SW 1271 (cell line): Measurements from ENCODE around the gene TMIGD2.
"Not testable (repeated sequence)": the region's sequence is repeated elsewhere in the genome, so short reads cannot be mapped to it uniquely, and the experiment has no call there.

Experiments used
- DNase-seq, 2 experiments: peaks; one replicate each; lab custom pipeline; 2025; lab: John Stamatoyannopoulos, UW

The TMIGD2 gene

DNA sequence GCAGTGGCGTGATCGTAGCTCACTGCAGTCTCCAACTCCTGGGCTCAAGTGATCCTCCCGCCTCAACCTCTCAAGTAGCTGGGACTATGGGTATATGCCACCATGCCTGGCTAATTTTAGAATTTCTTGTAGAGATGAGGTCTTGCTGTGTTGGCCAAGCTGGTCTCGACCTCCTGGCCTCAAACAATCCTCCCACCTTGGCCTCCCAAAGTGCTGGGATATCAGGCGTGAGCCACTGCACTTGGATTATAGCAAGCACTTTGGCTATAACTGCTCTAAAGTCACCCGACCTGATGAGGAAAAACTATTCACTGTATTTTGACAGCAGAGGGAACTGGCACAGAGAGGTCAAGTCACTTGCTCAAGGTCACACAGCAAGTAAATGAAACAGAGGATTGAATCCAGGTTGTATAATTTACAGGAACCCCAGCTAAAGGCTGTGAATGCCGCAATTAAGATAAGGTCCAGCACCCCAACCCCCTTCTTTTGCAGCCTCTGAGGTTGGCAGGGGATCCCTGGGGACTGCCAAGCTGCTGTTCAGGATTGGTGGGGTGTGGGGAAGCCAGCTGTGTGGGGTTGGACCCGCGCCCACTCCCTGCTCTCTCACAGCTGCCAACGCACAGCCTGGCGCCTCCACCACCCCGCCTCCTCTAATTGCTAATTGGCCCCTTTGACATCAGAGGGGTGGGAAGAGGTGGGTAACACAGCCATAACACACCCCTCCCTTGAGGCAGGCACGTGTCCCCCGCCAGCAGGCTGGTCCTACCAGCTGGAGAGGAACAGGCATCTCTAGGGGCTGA, 6.0 kb downstream of the TMIGD2 start:
- DNase-seq = no peak

- no peak for DNase-seq
Measured at GRCh38 chr19:4294389-4294788, 7.8 kb downstream of the TMIGD2 start.

DNA sequence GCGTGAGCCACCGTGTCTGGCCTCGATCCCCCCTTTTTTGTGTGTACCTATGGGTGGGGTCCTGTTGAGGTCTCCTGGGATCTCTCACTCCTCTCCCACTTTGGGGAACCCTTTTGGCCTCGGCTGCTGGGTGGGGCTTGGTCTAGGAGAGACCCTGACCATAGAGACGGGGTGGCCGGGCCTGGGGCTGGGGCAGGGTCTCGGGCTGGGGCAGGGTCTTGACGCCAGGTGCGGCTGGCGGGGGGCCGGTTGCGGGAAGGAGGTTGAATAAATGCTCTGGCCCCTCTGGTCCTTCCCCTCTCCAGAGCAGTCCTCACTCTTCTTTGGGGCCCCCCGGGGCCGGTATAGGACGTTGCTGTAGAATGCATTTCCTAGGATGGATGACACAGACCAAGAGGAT, 9.7 kb downstream of the TMIGD2 start:
- no peak for DNase-seq

DNA sequence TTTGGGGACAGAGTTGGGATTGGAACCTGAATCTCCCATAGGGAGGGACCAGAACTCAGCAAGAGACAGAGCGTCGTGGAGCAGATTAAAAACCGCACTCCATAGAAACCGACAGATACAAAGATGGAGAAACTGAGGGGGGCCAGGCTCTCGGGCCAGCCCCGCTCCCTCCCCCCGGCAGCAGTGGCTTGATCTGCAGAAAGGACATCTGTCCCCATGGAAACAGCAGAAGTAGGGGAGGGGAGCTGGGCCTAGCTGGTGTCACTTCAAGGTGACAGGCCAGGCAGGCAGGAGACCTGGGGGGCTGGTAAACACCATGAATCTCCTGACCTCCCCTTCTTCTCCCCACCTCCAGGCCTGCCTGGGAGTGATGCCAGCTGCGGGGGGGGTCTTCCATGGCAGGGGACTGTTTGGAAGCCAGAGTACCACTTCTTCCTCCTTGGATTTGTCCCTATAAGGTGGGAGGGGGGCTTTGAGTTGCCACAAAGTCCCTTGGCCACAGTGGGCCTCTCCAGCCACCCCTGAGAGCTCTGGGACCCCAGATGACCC, 10.9 kb downstream of the TMIGD2 start:
- no peak for DNase-seq

DNA sequence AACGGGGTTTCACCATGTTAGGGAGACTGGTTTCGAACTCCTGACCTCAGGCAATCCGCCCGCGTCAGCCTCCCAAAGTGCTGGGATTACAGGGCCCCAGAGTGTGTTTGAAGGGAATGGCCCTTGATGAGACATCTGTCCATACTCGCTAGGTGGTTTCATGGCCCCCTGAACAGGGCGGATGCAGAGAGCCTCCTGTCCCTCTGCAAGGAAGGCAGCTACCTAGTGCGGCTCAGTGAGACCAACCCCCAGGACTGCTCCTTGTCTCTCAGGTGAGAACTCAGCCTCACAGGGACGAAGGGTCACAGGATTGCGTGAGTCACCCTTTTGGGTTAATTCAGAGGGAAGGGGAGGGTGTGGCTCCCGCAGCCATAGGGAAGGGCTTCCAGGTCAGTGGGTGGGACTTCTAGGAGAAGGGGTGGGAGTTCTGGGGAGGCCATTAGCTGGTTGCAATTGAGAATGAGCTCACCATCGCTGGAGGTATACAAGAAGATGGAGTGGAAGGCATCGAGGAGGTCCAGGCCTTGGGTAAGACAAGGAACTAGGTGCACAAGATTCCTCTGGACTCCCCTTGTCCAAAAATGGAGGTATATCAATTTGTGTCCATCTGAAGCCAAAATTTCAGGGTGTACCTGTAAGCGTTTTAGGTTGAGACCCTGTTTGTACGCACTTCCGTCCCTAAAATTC, 14.0 kb downstream of the TMIGD2 start:
- no peak for DNase-seq

DNA sequence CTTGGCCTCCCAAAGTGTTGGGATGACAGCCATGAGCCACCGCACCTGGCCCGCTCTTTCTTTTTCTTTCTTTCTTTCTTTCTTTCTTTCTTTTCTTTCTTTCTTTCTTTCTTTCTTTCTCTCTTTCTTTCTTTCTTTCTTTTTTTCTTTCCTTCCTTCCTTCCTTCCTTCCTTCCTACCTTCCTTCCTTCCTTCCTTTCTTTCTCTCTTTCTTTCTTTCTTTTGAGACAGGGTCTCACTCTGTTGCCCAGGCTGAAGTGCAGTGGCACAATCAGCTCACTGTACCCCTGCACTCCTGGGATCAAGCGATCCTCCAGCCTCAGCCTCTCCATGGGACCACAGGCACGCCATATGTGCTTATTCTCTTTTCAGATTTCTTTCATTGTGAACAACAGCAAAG, 16.0 kb downstream of the TMIGD2 start:
- DNase-seq = not testable (repeated sequence)

DNA sequence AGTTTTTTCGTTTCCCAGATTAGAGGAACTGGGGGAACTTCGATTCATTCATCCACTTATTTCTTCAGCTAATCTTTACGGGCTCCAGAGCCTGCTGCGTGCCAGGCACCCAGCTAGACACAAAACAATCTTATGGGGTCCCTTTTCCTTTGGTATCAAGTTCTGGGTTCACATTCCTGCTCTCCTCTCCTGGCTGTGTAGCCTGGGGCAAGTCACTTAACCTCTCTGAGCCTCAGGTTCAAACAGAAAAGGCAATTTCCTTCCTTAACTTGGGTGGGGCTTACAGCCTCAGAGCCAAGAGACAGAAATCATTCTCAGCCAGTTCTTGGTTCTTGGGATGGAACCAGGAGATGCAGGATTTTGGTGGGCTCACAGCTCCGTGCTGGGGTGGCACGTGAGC, 17.2 kb downstream of the TMIGD2 start:
- DNase-seq = no peak

DNA sequence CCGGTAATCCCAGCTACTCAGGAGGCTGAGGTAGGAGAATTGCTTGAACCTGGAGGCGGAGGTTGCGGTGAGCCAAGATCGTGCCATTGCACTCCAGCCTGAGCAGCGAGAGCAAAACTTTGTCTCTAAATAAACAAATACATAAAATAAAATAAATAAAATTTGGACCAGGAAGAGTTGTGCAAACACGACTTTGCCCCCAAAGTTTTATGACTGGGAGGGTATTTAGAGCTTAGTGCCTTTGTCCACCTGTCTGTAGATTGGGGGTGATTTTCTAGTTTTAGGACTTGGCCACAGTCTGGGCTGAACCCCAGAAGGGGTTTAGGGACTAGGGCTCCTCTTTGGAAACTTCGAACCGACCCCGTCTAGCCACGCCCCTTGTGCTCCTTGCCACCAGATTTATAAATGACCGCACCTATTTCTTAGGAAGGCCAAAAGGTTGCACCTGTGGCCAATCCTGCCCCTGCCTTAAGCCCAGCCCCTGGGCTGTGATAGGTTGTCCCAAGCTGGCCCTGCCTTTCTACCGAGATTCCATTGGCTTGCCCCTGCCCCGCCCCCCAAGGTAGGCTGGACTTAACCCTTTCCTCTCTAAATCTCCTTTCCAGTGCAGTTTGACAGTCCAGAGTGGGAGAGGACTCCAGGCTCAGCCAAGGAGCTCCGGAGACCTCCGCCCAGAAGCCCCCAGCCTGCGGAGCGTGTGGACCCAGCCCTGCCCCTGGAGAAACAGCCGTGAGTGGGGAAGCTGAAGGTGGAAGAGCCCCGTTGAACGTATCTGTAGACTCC, 17.8 kb downstream of the TMIGD2 start:
- peak; percentile 18 to 20 for DNase-seq

DNA sequence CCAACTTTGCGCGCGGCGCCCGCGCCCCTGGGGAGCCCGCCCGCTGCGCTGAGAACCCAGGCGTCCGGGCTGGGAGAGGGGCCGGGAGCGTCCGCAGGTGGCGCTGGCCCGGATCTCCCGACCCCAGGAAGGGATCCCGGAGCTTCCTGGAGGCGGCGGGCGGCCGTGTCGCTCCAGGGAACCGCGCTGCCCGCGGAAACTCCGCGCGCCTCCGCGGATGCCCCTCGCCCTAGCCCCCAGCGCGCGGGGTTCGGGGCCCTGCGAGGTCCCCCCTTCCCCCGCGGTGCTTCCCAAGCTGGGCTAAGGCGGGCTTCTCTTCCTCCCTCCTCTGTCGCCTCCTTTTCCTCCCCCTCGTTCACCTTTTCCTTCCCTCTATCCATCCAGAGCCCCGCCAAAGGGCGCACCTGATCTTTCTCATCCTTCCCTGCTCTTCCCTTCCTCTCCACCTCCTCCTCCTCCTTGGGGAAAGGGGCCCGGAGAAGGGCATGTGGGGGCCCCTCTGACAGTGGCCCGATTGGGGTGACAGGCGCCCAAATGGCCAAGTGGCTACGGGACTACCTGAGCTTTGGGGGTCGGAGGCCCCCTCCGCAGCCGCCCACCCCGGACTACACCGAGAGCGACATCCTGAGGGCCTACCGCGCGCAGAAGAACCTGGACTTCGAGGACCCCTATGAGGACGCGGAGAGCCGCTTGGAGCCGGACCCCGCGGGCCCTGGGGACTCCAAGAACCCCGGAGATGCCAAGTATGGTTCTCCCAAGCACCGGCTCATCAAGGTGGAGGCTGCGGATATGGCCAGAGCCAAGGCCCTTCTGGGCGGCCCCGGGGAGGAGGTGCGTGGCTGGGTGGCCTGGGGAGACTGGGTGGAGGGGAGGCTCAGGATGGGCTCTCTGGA, 22.4 kb downstream of the TMIGD2 start:
- DNase-seq = no peak

DNA sequence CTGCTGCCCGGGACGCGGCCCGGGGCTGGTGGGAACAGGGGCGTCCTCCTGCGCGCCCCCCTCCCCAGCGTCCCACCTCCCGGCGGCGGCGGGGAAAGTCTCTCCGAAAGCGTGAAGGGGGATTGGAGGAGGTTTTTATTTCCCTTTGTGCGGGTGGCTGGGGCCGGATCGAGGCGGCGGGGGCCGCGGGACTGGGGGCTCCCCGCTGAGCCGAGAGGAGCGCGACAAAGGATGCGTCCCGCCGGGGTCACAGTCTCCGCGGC, 23.0 kb downstream of the TMIGD2 start:
- no peak for DNase-seq

DNA sequence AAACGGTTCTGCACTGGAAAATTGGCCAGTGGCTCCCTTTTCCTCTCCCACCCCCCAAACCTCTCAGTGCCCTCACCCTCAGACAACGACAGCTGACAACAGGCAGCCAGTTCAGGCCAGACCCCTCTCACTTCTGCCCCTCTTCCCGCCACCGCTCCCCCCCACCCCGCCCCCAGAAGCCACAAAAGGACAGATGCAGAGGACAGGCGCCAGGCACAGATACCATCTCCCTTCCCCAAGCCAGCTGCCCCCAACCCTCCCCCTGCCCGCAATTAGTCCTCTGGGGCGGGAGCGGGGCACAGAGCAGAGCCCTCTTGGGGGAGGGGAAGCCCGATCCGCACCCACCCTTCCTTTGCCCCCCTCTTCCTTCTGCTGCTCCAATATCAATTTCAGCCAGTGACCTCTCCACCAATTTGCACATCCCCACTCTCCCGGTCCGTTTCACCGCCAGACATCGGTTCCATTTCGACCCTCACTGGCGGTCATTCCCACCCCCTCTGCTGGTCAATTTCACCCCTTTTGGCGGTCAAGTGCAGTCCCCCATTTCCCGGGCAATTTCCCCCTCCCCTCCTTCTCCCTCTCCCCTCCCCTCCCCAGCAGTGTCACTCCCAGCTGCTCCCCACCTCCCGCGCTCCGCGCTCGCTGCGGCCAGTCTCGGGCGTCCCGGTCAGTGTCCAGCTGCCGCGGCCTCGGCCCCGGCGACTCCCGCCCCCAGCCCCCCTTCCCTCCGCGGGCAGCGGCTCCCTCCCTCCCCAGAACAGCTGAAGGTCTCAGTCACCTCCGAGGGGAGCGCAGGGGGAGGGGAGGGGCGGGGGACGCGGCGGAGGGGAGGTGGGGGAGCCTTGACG, 23.5 kb downstream of the TMIGD2 start, which contains the start of gene SHD:
SHD (plus strand) TSS at position 848 of the 848 bp plus-strand sequence. CDS start 798 bp downstream, outside the sequence.
- no peak for DNase-seq

GRCh38 chr19:4278010-4278409, 24.2 kb downstream of the TMIGD2 start:
- DNase-seq = no peak

GRCh38 chr19:4277191-4277696, 24.9 kb downstream of the TMIGD2 start:
- no peak for DNase-seq

DNA sequence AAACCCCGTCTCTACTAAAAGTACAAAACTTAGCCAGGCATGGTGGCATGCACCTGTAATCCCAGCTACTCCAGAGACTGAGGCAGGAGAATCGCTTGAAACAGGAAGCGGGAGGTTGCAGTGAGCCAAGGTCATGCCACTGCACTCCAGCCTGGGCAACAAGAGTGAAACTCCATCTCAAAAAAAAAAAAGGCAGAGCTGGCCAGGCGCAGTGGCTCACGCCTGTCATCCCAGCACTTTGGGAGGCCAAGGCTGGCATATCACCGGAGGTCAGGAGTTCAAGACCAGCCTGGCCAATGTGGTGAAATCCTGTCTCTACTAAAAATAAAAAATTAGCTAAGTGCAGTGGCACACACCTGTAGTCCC, 27.9 kb downstream of the TMIGD2 start:
- not testable (repeated sequence) for DNase-seq

GRCh38 chr19:4272894-4273293, 29.3 kb downstream of the TMIGD2 start:
- DNase-seq = no peak

DNA sequence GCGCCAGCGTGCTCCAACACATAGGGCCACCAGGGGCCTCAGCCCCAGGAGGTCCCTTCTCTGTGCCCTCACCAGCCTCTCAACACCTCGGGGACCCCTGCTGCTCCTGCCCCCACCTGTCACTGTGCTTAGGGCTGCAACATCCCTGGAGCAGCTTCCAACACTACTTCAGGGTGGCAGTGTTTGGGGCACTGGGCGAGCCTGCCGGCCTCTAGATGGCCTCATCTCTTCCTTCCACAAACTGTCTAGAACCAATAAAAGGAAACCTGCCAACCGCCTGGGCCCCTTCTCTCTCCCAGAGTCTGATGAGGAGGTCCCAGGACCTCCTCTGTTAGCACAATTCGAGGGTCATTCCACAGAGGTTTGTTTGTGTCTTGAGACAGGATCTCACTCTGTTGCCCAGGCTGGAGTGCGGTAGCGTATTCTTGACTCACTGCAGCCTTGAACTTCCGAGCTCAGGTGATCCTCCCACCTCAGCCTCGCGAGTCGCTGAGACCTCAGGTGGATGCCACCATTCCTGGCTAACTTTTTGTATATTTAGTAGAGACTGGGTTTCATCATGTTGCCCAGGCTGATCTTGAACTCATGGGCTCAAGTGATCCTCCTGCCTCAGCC, 33.3 kb downstream of the TMIGD2 start:
- DNase-seq = no peak

DNA sequence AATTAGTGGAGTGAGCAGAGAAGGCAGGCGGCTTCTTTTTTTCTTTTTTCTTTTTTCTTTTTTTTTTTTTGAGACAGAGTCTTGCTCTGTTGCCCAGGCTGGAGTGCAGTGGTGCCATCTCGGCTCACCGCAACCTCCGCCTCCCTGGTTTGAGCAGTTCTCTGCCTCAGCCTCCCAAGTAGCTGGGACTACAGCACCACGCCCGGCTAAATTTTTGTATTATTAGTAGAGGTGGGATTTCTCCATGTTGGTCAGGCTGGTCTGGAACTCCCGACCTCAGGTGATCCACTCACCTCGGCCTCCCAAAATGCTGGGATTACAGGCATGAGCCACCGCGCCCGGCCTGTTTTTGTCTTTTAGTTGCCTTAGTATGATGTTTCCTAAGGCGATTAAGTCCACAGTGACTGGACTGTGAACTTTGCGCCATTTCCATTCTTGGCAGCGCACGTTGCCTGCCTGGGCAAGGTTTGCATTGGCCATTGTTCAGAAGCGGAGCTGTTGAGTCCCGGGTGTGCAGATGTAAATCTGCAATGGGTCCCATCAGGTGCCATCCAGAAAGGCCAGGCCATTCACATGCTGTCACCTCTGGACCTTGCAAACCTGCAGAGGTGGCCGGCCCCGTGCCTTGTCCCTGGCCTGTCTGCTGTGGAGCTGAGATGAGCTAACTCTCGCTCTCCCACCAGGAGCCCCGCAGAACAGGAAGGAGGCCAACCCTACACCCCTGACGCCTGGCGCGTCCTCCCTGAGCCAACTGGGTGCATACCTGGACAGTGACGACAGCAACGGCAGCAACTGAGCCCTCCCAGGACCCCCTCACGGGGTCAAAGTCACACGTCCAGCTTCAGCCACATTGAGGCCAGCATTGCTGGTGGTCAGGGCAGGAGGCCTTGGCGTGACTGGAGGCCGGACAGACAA, 34.0 kb downstream of the TMIGD2 start:
- DNase-seq = no peak

- DNase-seq = peak; percentile 15 to 56
Measured at GRCh38 chr19:4267101-4267900, 34.9 kb downstream of the TMIGD2 start.
